HG02885 (cell line): Measurements from ENCODE around the gene SNX15.
"Not testable (repeated sequence)": the region's sequence is repeated elsewhere in the genome, so short reads cannot be mapped to it uniquely, and the experiment has no call there.

Source experiments
- ATAC-seq: cut with Tn5 transposase; IDR thresholded peaks from one replicate; pipeline ENCODE4 v1.9.1; 2021; ENCODE audit warnings: mild to moderate bottlenecking; ENCODE audit not compliant: unreplicated experiment, poor library complexity

The SNX15 gene, protein sequence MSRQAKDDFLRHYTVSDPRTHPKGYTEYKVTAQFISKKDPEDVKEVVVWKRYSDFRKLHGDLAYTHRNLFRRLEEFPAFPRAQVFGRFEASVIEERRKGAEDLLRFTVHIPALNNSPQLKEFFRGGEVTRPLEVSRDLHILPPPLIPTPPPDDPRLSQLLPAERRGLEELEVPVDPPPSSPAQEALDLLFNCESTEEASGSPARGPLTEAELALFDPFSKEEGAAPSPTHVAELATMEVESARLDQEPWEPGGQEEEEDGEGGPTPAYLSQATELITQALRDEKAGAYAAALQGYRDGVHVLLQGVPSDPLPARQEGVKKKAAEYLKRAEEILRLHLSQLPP

GRCh38 chr11:65027213-65028067, at the start of gene SNX15:
Gene SNX15 (plus strand): TSS chr11:65027439. CDS start chr11:65027538, 99 bp downstream.
- peak; percentile 85 for ATAC-seq

DNA sequence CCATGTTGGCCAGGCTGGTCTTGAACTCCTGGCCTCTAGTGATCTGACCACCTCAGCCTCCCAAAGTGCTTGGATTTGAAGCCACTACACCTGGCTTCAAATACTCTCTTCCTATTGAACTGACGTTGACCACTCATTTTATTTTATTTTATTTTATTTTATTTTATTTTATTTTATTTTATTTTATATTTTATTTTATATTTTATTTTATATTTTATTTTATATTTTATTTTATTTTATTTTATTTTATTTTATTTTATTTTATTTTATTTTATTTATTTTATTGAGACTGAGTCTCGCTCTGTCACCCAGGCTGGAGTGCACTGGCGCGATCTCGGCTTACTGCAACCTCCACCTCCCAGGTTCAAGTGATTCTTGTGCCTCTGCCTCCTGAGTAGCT, 43.9 kb upstream of the SNX15 start:
- ATAC-seq = not testable (repeated sequence)

- ATAC-seq = no peak
Observed at GRCh38 chr11:64987998-64988854, 39.0 kb upstream of the SNX15 start.

GRCh38 chr11:64989416-64989815, 37.8 kb upstream of the SNX15 start:
- ATAC-seq = no peak

- ATAC-seq = no peak
Observed at GRCh38 chr11:64990222-64990923, 36.9 kb upstream of the SNX15 start.

GRCh38 chr11:64994318-64994717, 32.9 kb upstream of the SNX15 start:
- no peak for ATAC-seq

DNA sequence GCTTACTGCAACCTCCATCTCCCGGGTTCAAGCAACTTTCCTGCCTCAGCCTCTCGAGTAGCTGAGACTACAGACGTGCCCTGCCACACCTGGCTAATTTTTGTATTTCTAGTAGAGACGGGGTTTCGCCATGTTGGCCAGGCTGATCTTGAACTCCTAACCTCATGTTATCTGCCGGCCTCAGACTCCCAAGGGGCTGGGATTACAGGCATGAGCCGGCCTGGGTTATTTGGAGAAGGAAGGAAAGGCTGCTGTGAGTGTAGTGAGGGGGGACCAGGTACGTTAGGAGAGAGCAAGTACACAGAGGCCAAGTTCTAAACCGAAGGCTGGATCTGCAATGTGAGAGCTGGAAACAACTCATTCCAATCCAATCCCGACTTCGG, 30.9 kb upstream of the SNX15 start:
- ATAC-seq = no peak

DNA sequence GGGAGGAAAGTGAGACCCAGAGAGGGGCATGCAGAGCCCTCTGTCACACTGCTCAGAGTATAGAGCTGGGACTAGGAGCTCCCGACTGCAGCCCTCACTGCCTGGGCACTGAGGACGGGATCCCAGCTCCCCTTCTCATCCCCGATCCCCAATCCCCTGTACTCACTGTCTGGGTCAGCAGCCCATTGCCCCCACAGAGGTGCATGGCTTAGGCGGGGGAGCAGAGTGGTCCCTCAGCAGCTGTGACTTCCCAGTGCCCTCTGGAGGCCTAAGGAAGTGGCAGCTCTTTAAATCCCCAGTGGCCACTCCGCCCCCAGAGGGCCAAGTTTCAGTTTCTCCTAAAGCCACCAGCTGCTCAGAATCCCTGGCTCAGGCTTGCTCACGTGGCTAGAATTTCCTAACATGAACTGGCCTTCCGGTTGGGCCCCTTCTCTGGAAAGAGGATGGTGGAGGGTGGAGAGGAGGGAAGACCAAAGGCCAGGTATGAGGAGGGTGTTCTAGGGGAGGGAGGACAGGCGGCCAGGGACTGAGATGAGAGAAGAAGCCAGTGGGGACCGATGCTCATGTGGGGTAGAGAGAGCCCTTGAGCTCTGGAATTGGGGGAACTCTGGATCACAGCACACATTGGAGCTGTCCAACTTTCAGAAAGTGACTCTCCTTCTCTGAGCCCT, 30.4 kb upstream of the SNX15 start, which contains the start of gene BATF2:
BATF2 (minus strand) TSS at position 262 of the 671 bp plus-strand sequence; CDS start at position 205, 57 bp downstream.
- no peak for ATAC-seq

DNA sequence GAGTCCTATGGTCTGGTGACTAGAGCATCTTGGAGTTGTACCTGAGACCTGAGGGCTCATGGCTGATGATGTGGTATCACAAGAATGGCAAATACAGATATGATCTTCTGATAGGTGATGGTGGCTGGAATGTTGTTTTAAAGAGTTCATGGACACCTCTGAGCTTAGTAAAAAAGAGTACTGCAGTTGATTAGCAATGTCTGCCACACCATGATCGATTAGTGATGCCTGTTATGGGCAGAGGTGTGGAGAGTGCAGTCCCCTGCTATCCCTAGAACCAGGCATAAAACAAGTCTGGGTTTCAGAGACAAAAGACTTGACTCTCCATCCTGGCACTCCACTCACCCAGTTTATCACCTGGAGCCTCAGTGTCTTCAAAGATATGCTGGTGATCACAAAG, 29.1 kb upstream of the SNX15 start:
- ATAC-seq = no peak

GRCh38 chr11:64998690-64999431, 28.4 kb upstream of the SNX15 start:
- ATAC-seq = no peak

DNA sequence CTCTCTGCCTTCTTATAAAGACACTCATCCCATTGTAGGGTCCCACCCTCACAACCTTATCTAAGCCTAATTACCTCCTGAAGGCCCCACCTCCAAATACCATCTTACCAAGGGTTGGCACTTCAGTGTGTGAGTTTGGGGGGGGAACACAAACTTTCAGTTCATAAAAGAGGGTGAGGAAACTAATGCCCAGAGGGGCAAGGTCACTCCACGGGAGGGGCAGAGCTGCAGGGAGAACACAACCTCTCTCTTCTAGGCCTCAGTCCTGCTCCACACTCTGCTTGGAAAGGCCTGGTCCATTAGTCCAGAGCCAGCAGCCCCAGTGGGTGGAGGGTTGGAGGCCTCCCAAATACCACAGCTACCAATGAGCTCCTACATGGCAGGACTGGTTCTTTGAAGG, 27.8 kb upstream of the SNX15 start:
- no peak for ATAC-seq

- ATAC-seq = no peak
Observed at GRCh38 chr11:65002706-65003105, 24.5 kb upstream of the SNX15 start.

GRCh38 chr11:65003282-65003681, 24.0 kb upstream of the SNX15 start:
- no peak for ATAC-seq

DNA sequence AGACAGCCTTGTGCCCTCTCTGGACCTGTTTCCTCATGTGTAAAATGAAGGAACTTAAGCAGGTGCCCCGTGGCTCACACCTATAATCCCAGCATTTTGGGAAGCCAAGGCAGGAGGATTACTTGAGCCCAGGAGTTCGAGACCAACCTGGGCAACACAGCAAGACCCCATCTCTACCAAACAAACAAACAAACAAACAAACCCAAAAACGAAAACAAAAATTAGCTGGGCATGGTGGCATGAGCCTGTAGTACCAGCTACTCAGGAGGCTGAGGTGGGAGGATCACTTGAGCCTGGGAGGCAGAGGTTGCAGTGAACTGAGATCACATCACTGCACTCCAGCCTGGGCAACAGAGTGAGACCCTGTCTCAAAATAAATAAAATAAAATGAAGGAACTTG, 23.3 kb upstream of the SNX15 start:
- not testable (repeated sequence) for ATAC-seq

DNA sequence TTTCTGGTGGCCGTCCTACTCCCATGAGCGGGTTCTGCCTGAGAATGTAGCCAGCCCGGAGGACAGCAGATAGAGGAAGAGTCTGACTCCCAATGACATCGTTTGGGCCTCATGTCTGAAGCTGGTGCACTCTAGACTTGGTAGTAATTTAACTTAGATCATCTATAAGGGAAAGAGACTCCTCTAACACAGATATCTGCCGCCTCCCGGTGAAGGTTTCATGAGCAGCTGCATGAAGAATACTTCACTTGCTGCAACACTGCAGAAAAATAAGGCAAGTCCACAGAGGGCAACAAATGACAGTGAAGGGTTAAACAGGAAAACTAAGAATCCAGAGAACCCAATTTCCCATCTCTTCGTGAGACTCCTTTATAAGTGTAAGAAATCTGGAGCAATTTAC, 19.2 kb upstream of the SNX15 start:
- ATAC-seq = no peak

GRCh38 chr11:65008873-65009272, 18.4 kb upstream of the SNX15 start:
- ATAC-seq = no peak

- peak; percentile 69 for ATAC-seq
Observed at GRCh38 chr11:65013130-65013887, 13.9 kb upstream of the SNX15 start.
